ENCODE measurements around the gene PI4K2A.
"Not testable (repeated sequence)": the region's sequence is repeated elsewhere in the genome, so short reads cannot be mapped to it uniquely, and the experiment has no call there.

Gene PI4K2A

DNA sequence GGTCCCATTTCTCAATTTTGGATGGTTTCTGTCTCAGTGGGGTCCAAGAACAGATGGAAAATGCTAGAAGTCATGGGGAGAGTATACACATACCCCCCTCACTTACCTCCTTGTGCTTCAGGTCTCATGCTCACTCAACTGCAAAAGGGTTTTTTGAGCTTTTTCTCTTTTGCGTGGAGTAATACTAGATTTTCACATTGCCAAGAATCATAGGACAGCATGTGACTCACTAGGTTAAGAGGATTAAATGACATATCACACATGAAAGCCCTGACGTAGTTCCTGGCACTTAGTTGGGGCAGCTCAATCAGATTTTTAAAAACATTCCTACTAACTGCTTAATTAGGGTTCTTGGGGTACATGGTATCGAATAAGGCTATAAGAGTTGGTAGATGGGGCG, 4.5 kb downstream of the PI4K2A start:
- peaks cover 18% of the 10 kb centered on the region for H3K4me1 ChIP-seq (ENCODE audit: insufficient read depth, low read length, severe bottlenecking)
- H3K36me3 ChIP-seq (ENCODE audit: insufficient read depth, low read length) = no peaks in the 10 kb centered on the region
- no peaks in the 10 kb centered on the region for H3K79me2 ChIP-seq (ENCODE audit: insufficient read depth, low read length)
- H3K4me3 ChIP-seq (ENCODE audit: low read depth, low read length, poor library complexity, severe bottlenecking) = no peak overlapping the region
- H3K4me2 ChIP-seq (ENCODE audit: low read length) = no peak overlapping the region
- H2AFZ ChIP-seq (ENCODE audit: low read length) = no peak overlapping the region
- H3K9me3 ChIP-seq (ENCODE audit: low read length) = no peaks in the 10 kb centered on the region
- no peaks in the 10 kb centered on the region for H4K20me1 ChIP-seq (ENCODE audit: insufficient read depth, low read length)
- H3K27me3 ChIP-seq (ENCODE audit: insufficient read depth, low read length) = no peaks in the 10 kb centered on the region
- TF ChIP-seq CTCF (IDR thresholded peaks at IDR 0.05; ENCODE audit: low read length) (no peak), EZH2 (IDR thresholded peaks at IDR 0.05; ENCODE audit: borderline replicate concordance, low read length) (no peak)
- H3K9ac ChIP-seq (ENCODE audit: low read length) = no peak overlapping the region
- H3K27ac ChIP-seq (ENCODE audit: low read depth, low read length, poor library complexity, severe bottlenecking) = no peak overlapping the region
- H3F3A ChIP-seq (ENCODE audit: insufficient read depth, low read length) = no peaks in the 10 kb centered on the region
- no peaks in the 10 kb centered on the region for H3K9me2 ChIP-seq (ENCODE audit: low read depth, low read length)

GRCh38 chr10:97647556-97647955, 7.1 kb downstream of the PI4K2A start:
- no peak overlapping the region for H3K27ac ChIP-seq (ENCODE audit: low read depth, low read length, poor library complexity, severe bottlenecking)

DNA sequence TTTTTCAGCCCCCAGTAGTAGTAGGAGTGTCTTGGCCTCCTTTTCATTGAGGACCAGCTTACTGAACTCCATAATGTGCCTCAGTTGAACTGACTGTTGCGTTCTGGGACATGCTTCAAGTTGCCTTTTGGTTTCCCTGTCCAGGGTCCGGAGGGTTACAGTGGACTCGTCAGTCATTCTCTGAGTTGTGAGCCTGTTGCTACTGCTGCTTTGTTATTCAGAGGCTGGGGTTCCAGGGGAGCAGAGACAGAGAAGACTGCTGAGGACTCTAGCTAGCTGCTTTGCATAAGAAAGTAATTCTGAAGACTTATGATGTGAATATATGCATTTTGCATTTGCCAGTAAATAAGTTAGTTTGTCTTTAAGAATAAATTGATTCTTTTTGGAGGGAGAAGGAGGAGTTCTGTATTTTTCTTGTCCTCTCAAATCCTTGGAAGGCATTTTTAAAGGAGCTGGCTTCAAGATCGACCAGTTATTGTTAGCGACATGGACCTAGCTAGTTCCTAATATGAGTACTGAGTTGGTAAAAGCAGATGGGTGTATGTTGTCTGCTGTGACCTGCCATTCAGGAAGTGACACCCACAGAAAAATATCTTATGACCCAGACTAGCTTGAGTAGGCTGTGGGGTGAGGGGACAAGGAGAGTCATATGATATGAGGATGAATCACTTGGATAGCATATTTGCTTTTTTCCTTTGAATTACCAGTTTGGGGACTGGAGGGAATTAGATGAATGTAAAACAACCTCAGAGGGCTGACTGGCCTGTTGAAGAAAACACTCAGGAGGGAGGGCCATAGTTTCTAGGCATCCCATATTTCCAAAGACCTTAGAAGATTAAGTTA, 8.3 kb downstream of the PI4K2A start:
- Histone ChIP-seq H3K27me3 (ENCODE audit: insufficient read depth, low read length) (no peaks in the 10 kb centered on the region), H3K79me2 (ENCODE audit: insufficient read depth, low read length) (no peaks in the 10 kb centered on the region), H3K4me2 (ENCODE audit: low read length) (no peak overlapping the region; the same call in 1 of the 2 replicates), H3K36me3 (ENCODE audit: insufficient read depth, low read length) (0 out of 2 replicates have a peak, but pooled peaks cover 4% of the 10 kb centered on the region), H3K4me1 (ENCODE audit: insufficient read depth, low read length, severe bottlenecking) (peaks cover 10% of the 10 kb centered on the region), H3K9me2 (ENCODE audit: low read depth, low read length) (no peaks in the 10 kb centered on the region), H3K9me3 (ENCODE audit: low read length) (no peaks in the 10 kb centered on the region), H2AFZ (ENCODE audit: low read length) (no peak overlapping the region), H3K4me3 (ENCODE audit: low read depth, low read length, poor library complexity, severe bottlenecking) (no peak overlapping the region), H3K27ac (ENCODE audit: low read depth, low read length, poor library complexity, severe bottlenecking) (no peak overlapping the region), H4K20me1 (ENCODE audit: insufficient read depth, low read length) (no peaks in the 10 kb centered on the region), H3F3A (ENCODE audit: insufficient read depth, low read length) (no peaks in the 10 kb centered on the region), H3K9ac (ENCODE audit: low read length) (no peak overlapping the region)
- TF ChIP-seq EZH2 (IDR thresholded peaks at IDR 0.05; ENCODE audit: borderline replicate concordance, low read length) (no peak), CTCF (IDR thresholded peaks at IDR 0.05; ENCODE audit: low read length) (no peak)

More at GRCh38 chr10:97647556-97647955, 7.1 kb downstream of the PI4K2A start:
- Histone ChIP-seq H3K27me3 (ENCODE audit: insufficient read depth, low read length) (no peaks in the 10 kb centered on the region), H3K36me3 (ENCODE audit: insufficient read depth, low read length) (0 out of 2 replicates have a peak, but pooled peaks cover 4% of the 10 kb centered on the region), H3K4me3 (ENCODE audit: low read depth, low read length, poor library complexity, severe bottlenecking) (no peak overlapping the region), H3F3A (ENCODE audit: insufficient read depth, low read length) (no peaks in the 10 kb centered on the region), H3K4me2 (ENCODE audit: low read length) (no peak overlapping the region), H3K9me2 (ENCODE audit: low read depth, low read length) (no peaks in the 10 kb centered on the region), H3K4me1 (ENCODE audit: insufficient read depth, low read length, severe bottlenecking) (peaks cover 10% of the 10 kb centered on the region), H3K9ac (ENCODE audit: low read length) (no peak overlapping the region), H3K9me3 (ENCODE audit: low read length) (no peaks in the 10 kb centered on the region), H2AFZ (ENCODE audit: low read length) (no peak overlapping the region), H4K20me1 (ENCODE audit: insufficient read depth, low read length) (no peaks in the 10 kb centered on the region), H3K79me2 (ENCODE audit: insufficient read depth, low read length) (no peaks in the 10 kb centered on the region)
- TF ChIP-seq EZH2 (IDR thresholded peaks at IDR 0.05; ENCODE audit: borderline replicate concordance, low read length) = no peak
- TF ChIP-seq CTCF (IDR thresholded peaks at IDR 0.05; ENCODE audit: low read length) = no peak

DNA sequence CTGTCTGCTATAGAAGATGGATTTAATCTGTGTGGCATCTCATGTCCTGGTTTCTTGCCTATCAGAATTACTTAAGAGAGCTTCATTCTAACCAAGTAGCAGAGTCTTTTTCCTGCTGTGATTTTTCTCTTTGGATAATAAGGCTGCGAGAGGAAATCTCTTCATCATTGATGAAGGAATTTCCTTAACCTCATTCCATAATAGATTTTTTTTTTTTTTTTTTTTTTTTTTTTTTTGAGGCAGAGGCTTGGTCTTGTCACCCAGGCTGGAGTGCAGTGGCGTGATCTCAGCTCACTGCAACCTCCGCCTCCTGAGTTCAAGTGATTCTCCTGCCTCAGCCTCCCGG, 8.9 kb downstream of the PI4K2A start:
- not testable (repeated sequence) for H3K9me2 ChIP-seq (ENCODE audit: low read depth, low read length); H3K4me3 ChIP-seq (ENCODE audit: low read depth, low read length, poor library complexity, severe bottlenecking); H3K9ac ChIP-seq (ENCODE audit: low read length); H3K36me3 ChIP-seq (ENCODE audit: insufficient read depth, low read length); H3K4me2 ChIP-seq (ENCODE audit: low read length); H3K27me3 ChIP-seq (ENCODE audit: insufficient read depth, low read length); H2AFZ ChIP-seq (ENCODE audit: low read length); H3K27ac ChIP-seq (ENCODE audit: low read depth, low read length, poor library complexity, severe bottlenecking); H3K9me3 ChIP-seq (ENCODE audit: low read length); H3F3A ChIP-seq (ENCODE audit: insufficient read depth, low read length); H3K4me1 ChIP-seq (ENCODE audit: insufficient read depth, low read length, severe bottlenecking); H4K20me1 ChIP-seq (ENCODE audit: insufficient read depth, low read length); H3K79me2 ChIP-seq (ENCODE audit: insufficient read depth, low read length)
